Activated T-cell treated with anti-CD3 and anti-CD28 coated beads for 4 hours (primary cell): ENCODE measurements around the gene NRL.

ENCODE experiments used
- DNase-seq: peaks from one replicate; pipeline ENCODE4 v3.0.0-alpha.2; 2020

Gene NRL

DNA sequence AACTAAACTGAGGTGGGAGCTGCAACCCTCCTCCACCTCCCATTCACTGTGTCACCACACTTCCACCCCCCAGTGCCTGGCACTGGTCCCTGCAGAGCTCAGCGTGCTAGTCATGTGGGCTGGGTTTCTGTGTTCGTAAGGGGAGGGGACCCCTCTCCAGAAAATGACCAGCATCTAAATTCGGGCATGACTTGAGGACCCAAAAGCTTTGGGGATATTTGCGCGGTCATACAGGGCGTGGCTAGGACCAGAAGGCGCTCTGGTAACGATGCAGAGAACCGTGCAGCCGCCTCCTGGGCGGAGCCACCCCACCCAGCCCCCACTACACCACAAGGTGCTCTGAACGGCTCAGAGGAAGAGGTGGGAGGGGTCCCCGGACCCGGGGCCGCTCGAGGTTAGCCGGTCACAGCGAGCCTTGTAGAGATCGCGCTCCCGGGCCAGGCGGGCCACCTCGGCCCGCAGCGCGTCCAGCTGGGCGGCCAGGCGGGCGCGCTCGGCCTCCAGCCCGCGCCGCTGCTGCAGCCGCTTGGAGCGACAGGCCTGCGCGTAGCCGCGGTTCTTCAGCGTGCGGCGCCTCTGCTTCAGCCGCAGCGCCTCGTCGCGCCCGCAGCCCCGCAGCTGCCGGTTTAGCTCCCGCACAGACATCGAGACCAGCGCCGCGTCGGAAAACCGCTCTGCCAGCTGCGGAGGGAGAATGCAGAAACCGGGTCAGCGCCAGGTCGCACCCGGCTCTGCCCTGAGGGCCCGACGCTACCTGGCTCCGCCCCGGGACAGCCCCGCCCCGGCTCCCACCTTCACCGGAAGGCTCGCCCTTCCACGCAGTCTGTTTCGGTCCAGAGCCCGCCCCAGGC lies 33.6 kb downstream of the NRL start:
- DNase-seq, result peak; percentile 52

DNA sequence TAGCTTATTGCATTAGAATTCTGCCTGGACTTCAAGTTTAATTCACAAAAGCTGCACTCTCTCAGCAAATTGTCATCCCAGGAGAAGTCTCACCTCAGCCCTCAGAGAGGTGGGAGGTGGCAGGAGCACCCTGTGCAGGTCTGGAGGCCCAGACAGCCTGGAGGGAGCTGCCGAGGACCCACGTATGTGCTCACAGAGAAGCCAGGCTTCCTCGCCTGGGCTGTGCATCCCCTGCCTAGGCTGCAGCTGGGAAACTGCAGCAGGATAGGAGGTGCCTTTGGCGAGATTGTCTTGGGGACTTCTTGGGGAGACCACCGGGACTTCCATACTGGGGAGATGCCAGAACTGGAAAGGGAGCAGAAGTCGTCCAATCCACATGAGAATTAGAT lies 34.6 kb downstream of the NRL start:
- no peak for DNase-seq

DNA sequence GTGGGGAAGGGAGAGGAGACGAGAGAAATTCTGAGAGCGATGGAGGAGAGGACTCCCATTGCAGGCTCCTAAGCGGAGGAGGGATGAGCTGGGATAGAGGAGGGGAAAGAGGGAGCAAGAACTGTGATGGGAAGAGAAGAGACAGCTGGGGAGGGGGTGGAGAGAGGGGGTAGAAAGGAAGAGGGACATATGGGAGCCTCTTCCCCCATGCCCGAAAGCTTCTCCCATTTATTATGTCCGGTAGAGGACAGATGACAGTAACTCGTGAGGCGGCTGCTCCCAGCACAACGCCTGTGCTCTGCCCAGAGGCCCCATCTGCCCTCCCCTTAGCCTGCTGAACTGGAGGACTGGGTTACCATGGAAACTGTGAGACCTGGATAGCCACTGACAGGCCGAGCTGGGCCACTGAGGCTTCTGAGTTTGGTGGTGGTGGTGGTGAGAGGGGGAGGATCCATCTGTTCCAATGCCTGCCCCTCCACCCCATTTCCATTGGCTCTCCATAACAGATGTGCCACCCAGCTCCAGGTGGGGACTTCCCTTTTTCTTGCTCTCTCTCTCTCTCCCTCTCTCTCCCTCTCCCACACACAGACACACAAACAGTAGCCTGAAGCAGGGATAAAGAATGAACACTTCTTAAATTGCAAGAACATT lies 35.1 kb downstream of the NRL start:
- no peak for DNase-seq

- no peak for DNase-seq
Observed at GRCh38 chr14:24078146-24078545, 36.6 kb downstream of the NRL start.

- DNase-seq, result no peak
Observed at GRCh38 chr14:24077086-24077485, 37.7 kb downstream of the NRL start.

GRCh38 chr14:24076302-24076601 lies 38.5 kb downstream of the NRL start:
- no peak for DNase-seq

DNA sequence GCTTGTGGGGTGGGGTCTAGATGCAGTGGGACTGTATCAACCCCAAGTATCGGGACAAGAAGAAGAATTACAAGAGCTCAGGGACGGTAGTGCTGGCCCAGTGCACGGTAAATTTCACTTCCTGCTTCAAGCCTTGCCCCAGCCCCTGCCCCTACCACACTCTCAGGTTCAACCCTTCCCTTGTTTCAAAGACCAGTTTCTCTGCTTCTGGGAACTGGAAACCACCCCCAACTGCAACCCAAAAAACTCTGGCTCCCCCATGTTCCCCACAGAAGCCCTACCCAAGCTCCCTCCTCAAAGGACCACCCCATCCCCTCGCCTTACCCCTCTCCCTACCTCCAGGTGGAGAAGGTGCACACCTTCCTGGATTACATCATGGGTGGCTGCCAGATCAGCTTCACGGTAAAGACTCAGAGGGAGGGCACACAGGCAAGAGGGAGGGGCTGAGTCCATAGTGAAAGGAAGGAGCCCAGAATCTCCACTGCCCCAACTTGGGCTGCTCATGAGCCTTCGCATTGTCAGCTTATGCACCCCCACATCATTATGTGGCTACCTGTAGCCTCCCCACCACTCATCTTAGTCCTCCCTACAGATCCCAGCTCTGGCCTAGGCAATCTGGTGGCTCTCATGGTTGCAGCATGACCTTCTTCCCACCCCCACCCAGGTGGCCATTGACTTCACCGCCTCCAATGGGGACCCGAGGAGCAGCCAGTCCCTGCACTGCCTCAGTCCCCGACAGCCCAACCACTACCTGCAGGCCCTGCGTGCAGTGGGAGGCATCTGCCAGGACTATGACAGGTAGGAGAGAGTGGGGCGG lies 39.1 kb downstream of the NRL start:
- DNase-seq, result no peak

- no peak for DNase-seq
Observed at GRCh38 chr14:24074625-24075484, 39.9 kb downstream of the NRL start.

GRCh38 chr14:24072881-24073877 lies 41.6 kb downstream of the NRL start:
- DNase-seq, result no peak

GRCh38 chr14:24072436-24072835 lies 42.3 kb downstream of the NRL start:
- DNase-seq, result no peak

DNA sequence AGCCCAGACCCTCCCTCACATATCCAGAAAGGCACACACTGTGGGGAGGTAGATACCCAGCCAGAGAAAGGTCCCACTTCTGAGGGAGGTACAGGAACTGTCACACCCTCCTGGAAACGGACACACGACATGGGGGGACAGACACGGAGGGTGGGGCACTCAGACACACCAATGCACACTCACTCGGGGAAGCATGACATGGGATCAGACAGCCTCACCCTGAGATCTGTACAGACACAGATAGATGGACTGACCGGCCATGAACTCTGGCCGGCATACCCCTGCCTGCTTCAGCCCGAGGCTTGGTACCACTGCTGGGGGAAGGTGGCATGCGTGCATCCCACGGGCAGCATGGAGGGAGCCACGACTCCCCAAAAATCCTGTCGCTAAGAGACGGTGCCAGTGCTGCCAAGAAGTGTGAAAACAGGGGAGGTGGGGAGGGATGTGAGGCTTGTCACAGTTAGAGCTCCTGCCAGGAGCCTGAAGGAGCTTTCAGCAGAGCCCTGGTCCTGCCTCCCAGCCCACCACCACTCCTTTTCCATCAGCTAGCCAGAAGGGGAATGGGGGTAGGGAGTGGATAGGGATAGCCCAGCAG lies 42.8 kb downstream of the NRL start:
- no peak for DNase-seq

DNA sequence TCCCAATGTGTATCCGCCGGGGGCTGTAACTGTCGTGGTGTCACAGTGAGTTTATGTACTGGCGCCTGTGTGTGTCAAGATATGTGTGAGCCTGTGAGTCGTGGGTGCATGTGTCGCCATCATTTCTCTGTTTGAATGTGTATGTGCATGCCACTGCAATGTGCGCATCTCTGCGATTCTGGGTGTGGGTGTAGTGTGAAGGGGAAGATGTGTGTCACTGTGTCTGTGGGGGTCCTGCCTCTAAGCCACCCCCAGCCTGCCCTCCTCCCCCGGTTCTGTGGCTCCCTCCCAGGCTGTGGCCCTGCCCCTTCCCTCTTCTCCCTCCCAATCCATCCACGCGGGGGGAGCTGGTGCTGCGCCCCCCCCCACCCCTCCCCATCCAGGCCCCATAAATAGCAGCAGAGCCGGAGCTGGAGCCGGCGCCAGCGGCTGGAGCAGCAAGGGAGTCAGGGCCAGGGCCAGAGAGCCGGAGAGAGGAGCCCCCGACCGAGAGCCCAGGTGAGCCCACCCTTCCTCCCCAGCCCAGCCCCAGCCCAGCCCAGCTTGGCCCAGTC lies 43.5 kb downstream of the NRL start, which contains the start of gene CPNE6:
Gene CPNE6, plus strand, starts transcription at position 419 of the 554 bp plus-strand sequence. CDS start 1,375 bp downstream, outside the sequence.
- no peak for DNase-seq

DNA sequence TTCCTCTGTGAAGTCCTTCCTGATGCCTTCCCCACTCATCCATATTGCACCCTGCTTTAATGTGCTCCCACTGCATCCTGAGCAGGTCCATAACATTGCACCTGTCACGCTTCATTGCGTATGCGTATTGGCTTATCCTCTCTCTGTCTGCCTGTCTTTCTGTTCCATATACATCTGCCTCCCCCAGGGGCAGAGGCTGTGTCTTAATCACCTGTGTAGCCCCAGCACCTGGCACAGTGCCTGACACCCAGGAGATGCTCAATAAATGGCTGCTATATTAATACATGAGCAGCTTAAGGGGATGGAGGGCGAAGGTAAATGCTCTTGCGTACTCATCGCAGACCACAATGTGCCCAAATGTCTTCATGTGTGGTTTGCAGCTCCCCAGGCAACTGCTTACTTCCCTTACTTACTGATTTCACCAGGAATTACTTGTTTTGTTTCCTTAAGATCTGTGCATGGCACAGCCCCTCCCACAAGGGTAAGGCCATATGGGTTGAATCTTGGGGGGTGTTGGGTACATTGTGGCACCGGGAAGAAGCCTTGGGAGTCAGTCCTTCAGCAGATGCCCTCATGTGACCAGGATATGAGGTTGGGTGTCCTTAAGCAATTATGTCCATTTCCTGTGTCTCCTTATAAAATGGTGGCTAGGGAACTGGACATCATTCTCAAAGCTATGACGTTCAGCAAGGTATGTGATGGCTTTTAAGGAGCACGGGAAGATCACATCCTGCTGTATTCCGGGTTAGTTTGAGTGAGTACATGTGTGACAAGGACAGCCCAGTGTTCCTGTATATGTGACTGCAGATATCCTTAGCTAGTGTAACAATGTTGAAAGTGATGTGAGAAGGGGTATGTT lies 44.2 kb downstream of the NRL start:
- DNase-seq, result no peak

GRCh38 chr14:24069411-24069735 lies 45.4 kb downstream of the NRL start:
- no peak for DNase-seq

GRCh38 chr14:24068711-24069410 lies 45.9 kb downstream of the NRL start:
- no peak for DNase-seq

GRCh38 chr14:24067133-24068082 lies 47.3 kb downstream of the NRL start:
- no peak for DNase-seq

DNA sequence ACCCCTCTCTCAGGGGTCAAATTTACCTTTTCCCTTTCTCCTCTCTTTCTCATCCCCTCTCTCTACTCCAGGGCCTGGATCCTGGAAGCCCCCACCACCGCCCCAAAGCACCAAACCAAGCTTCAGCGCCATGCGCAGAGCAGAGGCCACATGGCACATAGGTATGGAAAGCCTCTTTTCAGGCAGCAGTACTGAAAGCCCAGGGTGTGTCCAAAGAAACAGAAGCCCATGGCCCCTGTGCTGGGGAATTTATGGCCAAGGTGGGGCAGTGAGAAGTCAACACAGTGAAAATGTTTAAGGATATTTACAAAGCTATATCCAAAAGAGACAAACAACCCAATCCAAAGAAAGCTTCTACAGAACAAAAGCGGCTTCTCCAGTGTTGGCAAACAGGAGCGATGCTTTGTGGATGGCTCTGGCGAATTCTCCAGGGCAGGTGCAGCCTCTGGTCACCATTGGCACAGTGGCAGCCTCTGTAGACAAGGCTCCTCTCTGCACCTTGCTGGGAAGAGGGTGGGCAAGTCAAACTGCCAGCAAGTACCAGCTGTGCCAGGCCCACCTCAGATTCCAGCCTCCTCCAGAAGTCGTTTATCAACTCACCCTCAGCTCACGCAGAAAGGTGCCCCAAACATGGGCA lies 48.1 kb downstream of the NRL start:
- no peak for DNase-seq
